ENCODE results near the gene ZSWIM5. TPM values are rescaled to one million over a fixed set of nuclear protein-coding genes. Genes with fewer than 3 reads are reported as not detected.

ZSWIM5 gene
- total RNA-seq, 1 experiment from 2014 or later, result 2.2 TPM

- no peak for TF ChIP-seq AFF4 (CRISPR knock-in tag; IDR thresholded peaks at IDR 0.05; ENCODE audit: borderline replicate concordance)
- TF ChIP-seq KAT7 (CRISPR knock-in tag; IDR thresholded peaks at IDR 0.05; ENCODE audit: borderline replicate concordance), result no peak
- no peak for TF ChIP-seq NFE2L1 (CRISPR knock-in tag; IDR thresholded peaks at IDR 0.05)
- no peak for TF ChIP-seq TEAD1 (CRISPR knock-in tag; IDR thresholded peaks at IDR 0.05)
- no peak for TF ChIP-seq ATF1 (CRISPR knock-in tag; IDR thresholded peaks at IDR 0.05)
- TF ChIP-seq USF2 (CRISPR knock-in tag; IDR thresholded peaks at IDR 0.05), result no peak
- TF ChIP-seq ZBTB43 (CRISPR knock-in tag; IDR thresholded peaks at IDR 0.05), result no peak
- TF ChIP-seq ZNF532 (CRISPR knock-in tag; IDR thresholded peaks at IDR 0.05; ENCODE audit: borderline replicate concordance), result no peak
- no peak for TF ChIP-seq ZNF138 (CRISPR knock-in tag; conservative IDR thresholded peaks at IDR 0.05)
- no peak for TF ChIP-seq SOX15 (CRISPR knock-in tag; IDR thresholded peaks at IDR 0.05)
- TF ChIP-seq E2F4 (CRISPR knock-in tag; IDR thresholded peaks at IDR 0.05; ENCODE audit: borderline replicate concordance, low read depth), result no peak
- no peak for TF ChIP-seq NR1H2 (CRISPR knock-in tag; IDR thresholded peaks at IDR 0.05)
- TF ChIP-seq STAT6 (CRISPR knock-in tag; conservative IDR thresholded peaks at IDR 0.05; ENCODE audit: low read depth), result no peak
These were observed 236.1 kb downstream of the ZSWIM5 start (continued) for GRCh38 chr1:44970317-44970716.

Other genes starting within 250 kb of the ZSWIM5 start
- 27.4 to 33.2 TPM (median 29.0 TPM) in 3 replicates for gene EIF2B3, start 220.0 kb downstream of the ZSWIM5 start, total RNA-seq (2021)
- 33.2 to 39.5 TPM (median 35.1 TPM) in 3 replicates for gene HECTD3, start 195.3 kb downstream of the ZSWIM5 start, total RNA-seq (2021)
- gene UROD, start 194.4 kb downstream of the ZSWIM5 start, total RNA-seq (2021), result 95.2 to 118 TPM (median 96.0 TPM) in 3 replicates
- gene HPDL, start 120.3 kb upstream of the ZSWIM5 start, total RNA-seq (2021), result 24.9 to 44.0 TPM (median 27.8 TPM) in 3 replicates
- gene TOE1, start 133.6 kb upstream of the ZSWIM5 start, total RNA-seq (2021), result 7.4 to 10.9 TPM (median 10.0 TPM) in 3 replicates
- 58.3 to 67.2 TPM (median 65.7 TPM) in 3 replicates for gene MUTYH, start 133.8 kb upstream of the ZSWIM5 start, total RNA-seq (2021)

Data from WTC11 (cell line).